Measurements from ENCODE around the gene CKM.

GRCh38 chr19:45349430-45349941 lies 26.8 kb upstream of the CKM start:
- TF ChIP-seq CTCF (conservative IDR thresholded peaks at IDR 0.05; ENCODE audit: low read depth, low read length), result no peak
- TF ChIP-seq BHLHE40 (IDR thresholded peaks at IDR 0.05; ENCODE audit: low read depth, low read length), result no peak
- TF ChIP-seq POLR2A (IDR thresholded peaks at IDR 0.05; ENCODE audit: low read depth, low read length), result no peak

Measured in IMR-90 (cell line).